CD4-positive, alpha-beta T cell treated with Interleukin-1 beta for 1 hour (primary cell): Measurements from ENCODE around the gene SLFN11.
A peak's percentile ranks its signal among the peaks of the same experiment; 100 is the strongest.
"Not testable (repeated sequence)": the region's sequence is repeated elsewhere in the genome, so short reads cannot be mapped to it uniquely, and the experiment has no call there.

Experiments
- DNase-seq, 2 donors: peaks; one replicate each; pipeline ENCODE4 v3.0.0-alpha.2; 2020 to 2022

The SLFN11 gene

DNA sequence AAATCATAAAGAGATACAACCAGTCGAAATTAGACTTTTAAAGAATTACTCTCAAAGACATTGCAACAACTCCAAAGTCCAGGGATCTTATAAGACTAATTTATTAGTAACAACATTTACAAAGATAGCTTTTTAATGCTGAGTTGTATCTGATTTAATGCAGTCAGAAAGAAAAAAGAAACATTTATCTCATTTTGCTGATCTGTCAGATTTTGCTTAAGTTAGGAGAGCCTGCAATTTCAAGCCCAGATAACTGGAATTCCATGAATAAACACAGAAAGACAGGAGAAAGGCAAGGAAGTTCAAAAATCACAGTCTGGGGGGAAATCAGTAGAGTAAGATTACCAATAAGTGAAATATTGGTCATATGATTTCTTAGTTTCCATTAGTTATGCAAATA, 22.9 kb downstream of the SLFN11 start:
- no peak for DNase-seq

- DNase-seq, result peak; percentile 48 to 63
These were observed 27.3 kb downstream of the SLFN11 start for GRCh38 chr17:35345926-35346771.

DNA sequence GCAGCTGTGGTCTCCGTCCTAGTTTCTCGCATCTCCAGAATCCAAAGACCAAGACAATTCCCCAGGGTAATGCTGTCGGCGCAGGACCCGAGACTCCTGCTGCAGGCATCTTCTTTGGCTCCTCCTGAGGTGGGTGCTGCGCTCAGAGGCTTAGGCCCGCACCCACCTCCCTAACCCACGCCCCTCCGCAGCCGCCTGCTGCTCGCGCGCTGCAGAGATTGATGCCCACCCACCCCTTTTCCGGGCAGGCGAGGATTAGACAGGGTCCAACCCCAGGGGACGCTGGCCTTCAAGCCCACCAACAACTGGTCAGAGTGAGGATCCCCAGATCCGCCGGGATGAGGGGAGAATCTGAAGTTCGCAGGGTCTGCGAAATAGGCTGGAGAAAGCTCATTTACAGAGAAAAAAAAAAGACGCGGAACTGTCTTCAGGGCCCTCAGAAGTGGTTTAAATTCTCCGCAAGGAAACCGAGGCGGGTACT, 27.9 kb downstream of the SLFN11 start:
- no peak for DNase-seq

DNA sequence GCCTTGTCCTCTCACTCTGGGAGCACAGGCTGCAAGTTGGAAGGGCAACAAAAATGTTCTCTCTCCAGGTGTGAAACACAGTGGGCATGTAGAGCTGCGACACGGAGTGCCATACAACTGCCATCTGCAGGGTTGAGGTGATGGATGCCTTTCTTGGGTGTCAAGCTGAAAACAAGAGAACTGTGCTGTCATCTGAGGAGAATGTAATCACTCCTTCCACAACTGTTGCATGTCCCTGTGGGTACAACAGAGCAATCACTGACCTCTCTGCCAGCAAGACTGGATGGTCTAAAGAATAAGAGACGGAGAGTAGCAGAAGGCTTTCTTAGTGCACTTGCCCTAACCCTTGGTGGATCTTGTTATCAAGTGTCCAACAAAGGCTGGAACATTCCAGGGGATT, 29.2 kb downstream of the SLFN11 start:
- DNase-seq, result no peak

DNA sequence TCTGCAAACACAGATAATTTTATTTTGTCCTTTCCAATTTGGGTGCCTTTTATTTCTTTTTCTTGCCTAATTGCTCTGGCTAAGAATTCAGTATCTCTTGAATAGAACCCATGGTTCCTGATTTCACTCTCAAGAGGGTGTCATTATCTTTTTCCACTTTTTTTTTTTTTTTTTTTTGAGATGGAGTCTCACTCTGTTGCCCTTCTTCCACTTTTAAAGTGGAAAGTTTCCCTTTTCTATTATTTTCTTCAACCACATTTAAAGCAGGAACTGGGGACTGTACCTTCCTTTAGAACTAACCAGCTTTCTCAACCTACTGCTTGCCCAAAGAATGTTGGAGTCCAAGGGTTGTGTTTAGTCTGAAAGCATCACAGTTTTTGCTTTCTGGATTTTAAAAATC, 31.1 kb downstream of the SLFN11 start:
- DNase-seq, result no peak

DNA sequence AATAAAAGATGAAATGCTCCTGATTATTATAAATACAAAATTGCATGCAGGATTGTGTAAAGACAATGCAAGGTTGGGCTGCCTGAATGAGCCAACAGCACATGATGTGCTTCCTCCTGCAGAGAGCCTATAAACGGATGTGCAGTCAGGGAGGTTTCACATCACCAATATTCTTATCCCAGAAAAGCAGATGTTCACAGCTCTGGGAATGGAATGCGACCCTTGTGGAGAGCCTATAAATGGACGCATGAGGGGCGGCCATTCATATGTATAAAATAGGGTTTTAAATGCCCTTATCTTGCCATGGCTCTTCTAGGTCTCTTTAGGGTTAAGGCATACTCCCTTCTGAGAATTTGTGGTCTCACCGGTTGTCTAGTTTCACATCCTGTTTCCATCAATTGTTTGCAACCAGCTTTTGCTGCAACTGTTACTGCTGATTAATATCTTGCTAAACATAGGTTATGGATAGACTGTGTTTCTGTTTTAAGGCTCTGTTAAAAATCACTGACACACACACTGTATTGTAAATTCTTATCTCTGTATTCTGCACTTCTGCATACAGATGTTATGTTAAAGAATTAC, 31.9 kb downstream of the SLFN11 start:
- peak; percentile 36 to 53 for DNase-seq

- no peak for DNase-seq
These were observed 35.2 kb downstream of the SLFN11 start for GRCh38 chr17:35338230-35338629.

DNA sequence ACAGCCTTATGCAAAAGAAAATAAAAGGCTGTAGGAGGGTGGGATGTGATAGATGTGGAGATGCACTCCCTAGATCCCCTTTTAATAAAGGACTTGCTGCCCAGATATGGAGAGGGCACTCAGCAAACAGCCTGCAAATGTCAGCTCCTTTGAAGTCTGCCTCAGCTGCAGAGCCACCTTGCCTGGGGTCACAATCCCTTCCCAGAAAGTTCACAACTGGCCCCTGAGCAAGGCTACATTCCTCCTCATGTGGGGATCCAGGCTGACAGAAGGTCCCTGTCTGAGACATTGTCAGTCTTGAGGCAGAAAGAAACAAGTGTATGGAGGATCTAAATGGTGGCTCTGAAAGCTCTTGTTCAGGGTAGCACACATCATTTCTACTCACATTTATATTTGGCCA, 36.1 kb downstream of the SLFN11 start:
- no peak for DNase-seq

- DNase-seq, result not testable (repeated sequence)
These were observed 39.8 kb downstream of the SLFN11 start for GRCh38 chr17:35333578-35333977.

DNA sequence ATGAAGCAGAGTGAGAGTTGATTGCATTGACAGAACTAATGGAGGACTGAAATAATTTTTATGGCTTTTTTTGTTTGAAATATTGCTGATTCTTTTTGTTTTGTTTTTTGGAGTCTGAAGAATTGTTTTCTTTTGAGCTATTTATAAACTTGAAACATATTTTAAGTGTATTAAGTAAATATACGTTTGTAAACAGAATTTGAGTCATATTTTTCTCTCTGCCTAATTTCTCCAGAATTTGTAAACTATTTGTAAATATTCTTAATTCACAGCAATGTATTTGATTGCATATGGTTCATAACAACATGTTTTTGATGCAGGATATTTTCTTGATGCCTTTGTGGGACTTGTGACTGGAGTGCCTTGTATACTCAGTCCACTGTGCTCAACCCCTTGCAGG, 50.7 kb downstream of the SLFN11 start:
- DNase-seq, result no peak

- no peak for DNase-seq
These were observed 57.5 kb downstream of the SLFN11 start for GRCh38 chr17:35315971-35316370.

- no peak for DNase-seq
These were observed 58.1 kb downstream of the SLFN11 start for GRCh38 chr17:35315283-35315682.

DNA sequence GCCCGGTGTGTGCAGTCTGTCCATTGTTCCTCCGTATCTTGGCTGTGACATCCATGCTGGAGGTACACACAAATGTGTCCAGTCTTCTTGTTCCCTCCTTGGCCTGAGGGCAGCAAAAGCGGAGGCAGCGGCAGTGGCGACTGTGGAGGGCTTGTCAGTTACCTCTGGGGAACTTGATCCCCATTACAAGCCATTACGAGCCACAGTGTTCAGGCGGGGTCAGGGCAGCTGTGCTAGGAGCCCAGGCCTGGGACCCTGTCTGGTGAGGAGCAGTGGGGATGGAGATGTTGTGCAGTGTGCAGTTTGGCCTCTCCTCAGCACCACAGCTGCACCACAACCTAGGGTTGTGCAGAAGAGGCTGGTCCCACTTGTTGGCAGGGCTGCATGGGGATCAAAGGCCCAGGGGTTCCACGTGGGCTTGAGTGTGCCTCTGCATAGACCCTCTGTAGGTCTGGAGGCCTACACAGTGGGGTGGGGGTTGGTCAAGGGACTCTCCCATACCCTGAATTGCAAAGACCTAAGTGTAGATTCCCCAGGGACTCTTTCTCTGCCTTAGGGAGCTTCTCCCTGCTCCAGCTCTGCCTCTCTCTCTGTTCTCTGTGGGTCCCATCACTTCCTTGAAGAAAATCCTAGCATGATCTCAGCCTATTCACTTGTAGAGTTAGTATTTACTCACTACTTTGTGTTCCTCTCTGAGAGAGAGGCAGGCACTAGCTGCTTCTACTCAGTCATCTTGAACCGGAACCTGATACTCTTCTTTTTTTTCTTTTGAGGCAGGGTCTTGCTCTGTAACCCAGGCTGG, 58.8 kb downstream of the SLFN11 start:
- no peak for DNase-seq

GRCh38 chr17:35313875-35314409, 59.5 kb downstream of the SLFN11 start:
- peak; percentile 2 to 10 for DNase-seq

DNA sequence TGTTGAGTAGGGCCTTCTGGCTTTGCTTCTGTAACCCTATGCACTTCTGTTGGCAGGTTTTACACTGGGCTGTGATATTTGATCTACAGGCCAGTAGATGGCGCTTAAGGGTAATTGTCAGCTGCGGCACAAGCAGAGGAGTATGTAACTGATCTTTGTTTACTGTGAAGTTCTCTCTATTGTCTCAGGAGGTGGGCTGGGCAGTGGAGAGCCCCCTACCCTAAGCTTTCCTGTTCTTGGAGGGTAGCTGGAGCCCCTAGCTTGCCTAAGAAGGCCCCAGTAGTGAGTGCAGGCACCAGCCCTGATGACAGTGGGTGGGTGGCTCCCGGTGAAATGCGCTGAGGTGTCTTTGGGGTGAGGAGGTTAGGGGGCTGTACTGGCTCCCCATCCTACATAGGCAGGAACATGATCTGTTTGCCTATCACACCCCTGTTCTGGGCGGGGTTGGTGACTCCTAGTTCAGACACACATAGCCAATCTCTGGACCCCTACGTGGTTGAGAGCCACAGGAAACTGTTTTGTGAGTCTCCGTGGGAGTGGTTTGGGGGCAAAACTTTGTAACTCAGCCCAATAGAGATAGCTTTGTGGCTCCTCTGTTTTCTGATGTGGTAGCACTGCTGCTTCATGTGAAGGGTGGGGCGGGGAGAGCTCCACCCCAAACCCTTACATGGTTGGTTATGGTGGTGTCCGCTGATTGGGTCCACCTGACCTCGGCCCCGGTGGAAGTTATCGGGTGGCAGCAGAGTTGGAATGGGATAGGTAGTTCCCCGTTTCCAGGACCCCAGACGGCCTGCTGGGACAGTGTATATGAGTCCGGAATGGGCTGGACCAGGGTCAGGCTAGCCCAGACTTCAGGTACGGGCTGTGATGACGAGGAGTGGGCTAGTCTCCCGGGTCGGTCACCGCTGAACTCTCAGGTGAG, 60.4 kb downstream of the SLFN11 start:
- peak; percentile 91 to 93 for DNase-seq

- no peak for DNase-seq
These were observed 61.1 kb downstream of the SLFN11 start for GRCh38 chr17:35312346-35312745.

- DNase-seq, result not testable (repeated sequence)
These were observed 64.1 kb downstream of the SLFN11 start for GRCh38 chr17:35309345-35309744.
